IPS DF 4.7 (cell line): ENCODE results near the gene ZNF614.
"Not testable (repeated sequence)": the region's sequence is repeated elsewhere in the genome, so short reads cannot be mapped to it uniquely, and the experiment has no call there.

Experiments
- DNase-seq: peaks from one replicate; pipeline ENCODE4 v3.0.0-alpha.2; 2013; ENCODE audit warnings: low spot score; ENCODE audit errors: extremely low read depth

ZNF614 gene

GRCh38 chr19:51993422-51993821 is 34.8 kb downstream of the ZNF614 start:
- DNase-seq: no peak

DNA sequence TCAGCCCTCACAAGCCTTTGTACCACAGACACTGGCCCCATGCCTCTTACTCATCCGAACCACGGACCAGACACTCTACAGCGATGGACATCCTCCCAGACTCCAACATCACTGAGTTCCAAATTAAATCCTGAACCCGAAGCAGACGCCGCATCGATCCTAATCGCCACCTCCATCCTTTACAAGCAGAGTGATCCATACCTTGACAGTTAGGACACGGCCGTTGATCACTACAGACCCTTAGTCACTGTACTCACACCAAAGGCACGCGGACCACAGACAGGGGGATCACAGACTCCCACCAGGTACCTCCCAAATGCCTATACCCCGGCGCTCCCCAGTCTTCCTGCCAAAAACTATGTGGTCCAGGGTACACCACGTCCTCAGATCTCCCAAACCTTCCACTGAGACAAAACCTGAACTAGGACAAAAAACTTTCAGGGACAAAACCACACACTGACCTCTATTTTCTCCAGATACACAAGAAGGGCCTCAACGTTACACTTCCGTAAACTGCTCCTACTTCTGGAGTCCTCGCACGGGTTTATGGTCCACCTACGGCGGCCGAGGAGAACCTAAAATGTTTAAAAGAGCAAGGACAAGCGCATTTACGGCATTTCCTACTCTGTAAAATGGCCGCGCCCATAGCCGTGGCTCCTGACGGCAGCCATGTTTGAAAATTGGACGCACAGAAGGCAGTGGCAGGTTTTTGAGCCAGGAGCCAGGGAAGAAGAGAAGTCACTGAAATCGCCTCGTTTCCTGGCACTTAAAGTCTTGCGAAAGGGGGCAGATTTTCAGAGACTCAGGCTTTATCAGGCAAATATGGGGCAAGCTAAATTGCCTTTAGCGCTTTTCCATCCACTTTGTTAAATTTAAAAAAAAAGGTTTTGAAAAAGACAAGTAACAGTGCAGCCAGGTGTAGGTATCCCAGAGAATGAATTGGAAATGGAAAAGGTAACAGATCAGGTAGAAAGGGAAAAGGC is 41.6 kb downstream of the ZNF614 start, which contains the start of gene ZNF350:
Gene ZNF350, minus strand, starts transcription at position 532 of the 983 bp plus-strand sequence. CDS start 12,480 bp downstream, outside the sequence.
- DNase-seq: peak; percentile 71

DNA sequence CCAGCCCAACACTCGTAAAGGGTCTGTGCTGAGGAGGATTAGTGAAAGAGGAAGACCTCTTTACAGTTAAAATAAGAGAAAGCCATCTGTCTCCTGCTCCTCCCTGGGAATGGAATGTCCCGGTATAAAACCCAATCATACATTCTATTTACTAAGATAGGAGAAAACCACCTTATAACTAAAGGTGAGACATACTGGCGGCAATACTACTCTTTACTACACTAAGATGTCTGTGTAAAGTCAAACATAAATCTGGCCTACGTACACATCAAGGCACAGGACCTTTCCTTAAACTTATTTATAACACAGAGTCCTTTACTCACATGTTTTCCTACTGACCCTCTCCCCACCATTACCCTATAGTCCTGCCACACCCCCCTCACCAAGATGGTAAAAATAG is 44.8 kb downstream of the ZNF614 start:
- no peak for DNase-seq

DNA sequence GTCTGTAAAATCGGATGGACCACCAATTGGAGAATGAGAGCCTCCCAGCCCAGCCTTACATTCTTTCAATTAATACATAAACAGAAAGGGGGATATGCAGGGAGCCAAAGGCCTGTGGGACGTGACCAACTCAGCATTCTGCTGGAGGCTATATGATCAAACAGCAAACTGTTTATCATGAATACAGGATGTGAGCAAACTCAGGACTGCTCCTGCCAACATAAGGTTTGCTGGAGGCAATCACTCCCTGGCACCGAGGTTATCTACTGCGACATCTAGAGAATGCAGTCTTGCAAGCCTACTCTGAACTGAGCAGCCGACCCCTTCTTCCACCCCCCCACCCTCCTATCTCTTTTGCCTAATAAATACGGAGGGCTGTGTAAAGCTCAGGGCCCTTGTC is 47.3 kb downstream of the ZNF614 start:
- not testable (repeated sequence) for DNase-seq

DNA sequence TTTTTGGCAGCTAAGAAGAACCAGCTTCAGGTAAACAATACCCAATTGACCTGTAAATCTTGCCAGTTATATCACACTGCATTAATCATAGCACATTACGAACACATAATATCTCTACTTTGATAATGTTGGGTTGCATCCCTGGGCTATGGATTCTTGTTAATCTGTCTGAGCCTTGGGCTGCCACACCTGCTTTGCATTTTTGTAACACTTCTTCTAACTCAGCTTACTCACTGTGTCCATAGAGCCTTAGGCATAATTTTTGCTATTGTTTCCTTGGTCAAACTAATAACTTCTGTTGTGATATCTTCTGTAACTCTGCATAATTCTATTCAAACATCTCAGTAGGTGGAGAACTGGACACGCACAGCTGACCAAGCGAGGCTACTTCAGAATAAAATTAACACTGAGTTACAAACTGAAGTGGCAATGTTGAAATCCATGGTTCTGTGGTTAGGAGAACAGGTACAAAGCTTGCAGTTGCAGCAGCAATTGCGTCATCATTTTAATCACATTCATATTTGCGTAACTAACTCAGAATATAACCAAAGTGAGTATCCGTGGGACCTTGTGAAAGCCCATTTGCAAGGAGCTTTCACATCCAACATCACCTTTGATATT is 48.0 kb downstream of the ZNF614 start:
- DNase-seq: no peak

GRCh38 chr19:51978882-51979281 is 49.3 kb downstream of the ZNF614 start:
- DNase-seq: no peak

DNA sequence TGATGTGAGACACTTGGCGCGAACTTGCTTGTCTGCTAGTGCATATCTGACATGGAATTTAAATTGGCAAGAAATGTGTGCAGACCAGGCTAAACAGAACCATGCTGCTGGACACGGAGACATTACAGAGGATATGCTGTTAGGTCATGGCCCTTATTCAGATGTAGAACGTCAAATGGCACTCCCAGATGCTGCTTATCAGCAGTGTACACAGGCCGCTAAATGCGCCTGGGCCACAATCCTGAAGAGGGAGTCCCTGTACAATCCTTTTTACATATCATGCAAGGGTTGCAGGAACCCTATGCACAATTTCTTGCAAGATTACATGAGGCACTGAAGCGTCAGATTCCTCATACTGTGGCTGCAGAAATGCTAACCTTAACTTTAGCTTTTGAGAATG is 50.8 kb downstream of the ZNF614 start:
- DNase-seq: no peak

- DNase-seq: no peak
Observed at GRCh38 chr19:51976852-51977251, 51.3 kb downstream of the ZNF614 start.

GRCh38 chr19:51975787-51976186 is 52.4 kb downstream of the ZNF614 start:
- not testable (repeated sequence) for DNase-seq

GRCh38 chr19:51971624-51972023 is 56.6 kb downstream of the ZNF614 start:
- no peak for DNase-seq

DNA sequence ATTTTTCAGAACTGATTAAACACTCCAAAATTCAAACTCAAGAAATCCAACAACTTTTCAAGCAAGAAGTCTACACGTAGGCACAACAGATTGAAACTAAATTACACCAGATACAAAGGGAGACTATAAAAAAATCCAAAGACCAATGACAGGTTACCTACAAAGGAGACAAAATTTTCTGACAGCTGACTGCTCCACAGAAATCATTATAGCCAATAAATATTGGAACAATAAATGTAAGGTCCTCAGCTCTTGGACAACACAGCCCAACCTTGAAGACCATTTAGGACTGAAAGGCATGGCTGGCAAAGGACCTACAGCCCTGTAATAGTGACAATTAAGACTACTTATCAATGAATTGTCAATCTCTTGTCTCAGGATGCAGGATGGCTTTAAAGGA is 57.5 kb downstream of the ZNF614 start:
- no peak for DNase-seq

- no peak for DNase-seq
Observed at GRCh38 chr19:51965583-51965982, 62.6 kb downstream of the ZNF614 start.
